AG10803 (cell line): ENCODE measurements around the gene ARL15.
A peak's percentile ranks its signal among the peaks of the same experiment; 100 is the strongest.

Source experiments
- DNase-seq: peaks from one replicate; pipeline ENCODE4 v3.0.0; 2010; ENCODE audit warnings: low read depth
- H3K4me3 ChIP-seq: 2 replicates; pipeline ENCODE4 v1.5.1; 2011; ENCODE audit warnings: mild to moderate bottlenecking, low read length, control low read depth
- CTCF ChIP-seq: conservative IDR thresholded peaks from 2 replicates; pipeline ENCODE4 v1.5.1; 2011; ENCODE audit warnings: mild to moderate bottlenecking, low read length, control low read depth, inconsistent platforms

ARL15 gene

DNA sequence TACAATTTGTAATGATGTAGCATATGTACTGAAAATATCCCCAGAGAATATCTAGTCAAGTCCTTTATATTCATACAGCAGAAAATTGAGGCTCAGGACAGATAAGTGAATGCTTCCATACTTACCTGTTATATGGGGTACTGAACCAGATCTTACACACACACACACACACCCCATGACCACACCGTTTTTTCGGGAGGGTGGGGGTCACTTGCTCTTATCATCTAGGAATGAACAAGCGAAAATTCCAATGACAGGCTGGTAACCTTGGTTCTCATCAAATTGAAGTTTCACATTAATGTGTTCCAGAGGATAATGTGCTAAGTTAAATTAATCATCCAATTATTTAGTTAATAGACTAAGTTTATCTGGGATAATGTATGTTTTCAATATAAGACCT lies 48.8 kb downstream of the ARL15 start:
- no peak overlapping the region for H3K4me3 ChIP-seq

DNA sequence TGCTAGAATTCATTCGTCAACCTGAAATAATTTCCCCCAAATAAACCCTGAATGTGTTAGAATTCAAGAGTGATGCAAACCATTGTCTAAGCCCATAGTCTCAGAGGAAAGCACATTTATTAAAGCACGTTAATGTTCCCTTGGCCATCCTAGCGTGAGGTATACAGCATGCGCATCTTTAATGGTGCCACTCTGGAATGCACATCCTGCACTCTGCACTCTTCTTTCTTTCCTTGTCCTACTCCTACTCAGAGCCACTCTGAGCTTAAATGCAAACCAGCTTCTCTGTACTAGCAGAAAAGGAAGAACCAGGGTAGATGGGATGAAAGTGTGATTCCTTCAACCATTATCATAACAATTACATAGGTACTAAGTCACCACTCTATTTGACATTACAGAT lies 50.4 kb downstream of the ARL15 start:
- no peak for TF ChIP-seq CTCF
- H3K4me3 ChIP-seq = no peak overlapping the region
- DNase-seq = no peak

More for the DNA sequence above, 48.8 kb downstream of the ARL15 start:
- DNase-seq = no peak
- TF ChIP-seq CTCF = no peak

DNA sequence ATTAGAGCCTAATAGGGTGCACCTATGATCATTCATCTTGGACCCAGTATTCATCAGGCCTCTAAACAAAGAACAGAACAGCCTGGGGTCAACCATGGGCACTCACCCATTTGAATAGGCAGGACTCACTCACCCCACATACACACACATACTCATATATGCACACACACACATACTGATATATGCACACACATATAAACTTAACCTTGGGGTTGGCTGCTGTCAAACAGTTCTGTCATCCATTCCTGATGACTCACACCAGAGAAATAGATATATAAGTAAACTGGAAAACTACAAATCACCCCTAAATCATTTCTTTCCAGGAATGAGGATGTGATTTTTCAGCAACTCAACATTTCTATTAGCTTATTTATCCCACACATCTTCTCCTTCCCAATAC lies 51.3 kb downstream of the ARL15 start:
- H3K4me3 ChIP-seq = no peak overlapping the region
- no peak for TF ChIP-seq CTCF
- DNase-seq = no peak

- peak; percentile 27 for DNase-seq
- no peak for TF ChIP-seq CTCF
- no peak overlapping the region for H3K4me3 ChIP-seq
Observed at GRCh38 chr5:54257366-54258118, 52.8 kb downstream of the ARL15 start.

DNA sequence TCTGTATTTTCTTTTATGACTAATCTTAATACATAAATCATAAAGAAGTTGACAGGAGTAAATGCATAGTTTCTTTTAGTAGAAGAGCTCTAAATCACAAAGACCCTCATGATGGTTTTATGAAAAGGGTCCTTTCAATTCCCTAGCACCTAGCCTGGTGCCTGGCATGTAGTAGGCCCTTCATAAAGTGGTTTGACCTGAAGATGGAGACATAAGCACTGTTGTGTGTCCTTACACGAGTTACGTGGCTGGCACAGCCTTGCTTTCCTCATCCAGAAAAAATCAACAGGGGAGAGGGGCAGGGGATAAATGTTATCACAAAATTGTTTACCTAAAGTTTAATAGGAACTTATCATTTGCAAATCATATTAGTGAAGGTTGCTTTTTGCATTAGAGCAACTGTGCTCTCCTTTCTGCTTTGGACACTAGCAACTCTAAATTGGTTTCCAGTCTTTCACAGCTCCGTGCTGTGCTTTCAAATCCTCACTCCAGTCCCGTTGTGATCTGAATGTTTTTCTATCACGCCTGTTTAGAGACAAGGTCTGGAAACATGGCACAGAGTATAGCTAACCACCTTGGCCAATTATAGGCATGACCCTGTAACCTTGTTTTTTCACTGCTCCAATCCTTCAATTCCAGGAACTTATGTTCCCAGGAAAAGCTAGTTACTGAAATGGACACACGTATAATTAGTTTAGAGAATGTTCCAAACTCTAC lies 55.7 kb downstream of the ARL15 start:
- H3K4me3 ChIP-seq = no peak overlapping the region
- DNase-seq = no peak
- no peak; the same call in 1 of the 2 replicates for TF ChIP-seq CTCF

DNA sequence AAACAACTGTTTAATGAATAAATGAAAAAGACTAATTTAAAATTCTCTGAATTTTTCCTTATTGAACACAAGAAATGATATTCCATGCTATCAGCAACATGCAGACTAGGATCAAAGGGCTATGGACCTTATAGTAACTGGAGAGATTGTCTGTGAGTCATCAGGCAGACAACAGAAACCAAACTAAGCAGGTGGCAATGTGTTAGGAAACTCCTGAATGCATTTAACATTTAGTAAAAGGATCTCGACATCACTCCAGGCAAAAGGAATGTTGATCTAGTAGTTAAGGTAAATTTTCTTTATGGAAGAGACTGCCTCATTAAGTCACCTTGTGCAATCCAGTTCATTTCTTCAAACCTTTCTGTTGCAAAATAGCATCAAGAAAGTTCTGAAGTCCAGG lies 58.4 kb downstream of the ARL15 start:
- no peak overlapping the region for H3K4me3 ChIP-seq
- no peak for DNase-seq
- TF ChIP-seq CTCF = no peak
